Measurements from ENCODE around the gene EFNA1.
"Not testable (repeated sequence)": the region's sequence is repeated elsewhere in the genome, so short reads cannot be mapped to it uniquely, and the experiment has no call there.

EFNA1 gene

DNA sequence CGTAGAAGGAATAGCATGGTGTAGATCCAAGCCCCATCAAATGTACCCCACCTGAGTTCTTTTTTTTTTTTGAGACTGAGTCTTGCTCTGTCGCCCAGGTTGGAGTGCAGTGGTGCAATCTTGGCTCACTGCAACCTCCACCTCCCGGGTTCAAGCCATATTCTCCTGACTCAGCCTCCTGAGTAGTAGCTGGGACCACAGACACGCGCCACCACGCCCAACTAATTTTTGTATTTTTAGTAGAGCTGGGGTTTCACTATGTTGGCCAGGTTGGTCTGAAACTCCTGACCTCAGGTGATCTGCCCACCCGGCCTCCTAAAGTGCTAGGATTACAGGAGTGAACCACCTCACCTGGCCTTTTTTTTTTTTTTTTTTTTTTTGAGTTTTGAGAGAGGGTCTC, 9.6 kb upstream of the EFNA1 start:
- not testable (repeated sequence) for H3K4me3 ChIP-seq (ENCODE audit: low read length); H3K4me1 ChIP-seq (ENCODE audit: control insufficient read depth, low read depth, low read length); H3K27ac ChIP-seq (ENCODE audit: low read length); H3K9ac ChIP-seq (ENCODE audit: low read length); H3K9me3 ChIP-seq (ENCODE audit: control insufficient read depth, low read depth, low read length); H3K36me3 ChIP-seq (ENCODE audit: control insufficient read depth, low read depth, low read length)
- peaks cover 11% of the 10 kb centered on the region for H3K27me3 ChIP-seq (ENCODE audit: control insufficient read depth, insufficient read depth, low read length)

DNA sequence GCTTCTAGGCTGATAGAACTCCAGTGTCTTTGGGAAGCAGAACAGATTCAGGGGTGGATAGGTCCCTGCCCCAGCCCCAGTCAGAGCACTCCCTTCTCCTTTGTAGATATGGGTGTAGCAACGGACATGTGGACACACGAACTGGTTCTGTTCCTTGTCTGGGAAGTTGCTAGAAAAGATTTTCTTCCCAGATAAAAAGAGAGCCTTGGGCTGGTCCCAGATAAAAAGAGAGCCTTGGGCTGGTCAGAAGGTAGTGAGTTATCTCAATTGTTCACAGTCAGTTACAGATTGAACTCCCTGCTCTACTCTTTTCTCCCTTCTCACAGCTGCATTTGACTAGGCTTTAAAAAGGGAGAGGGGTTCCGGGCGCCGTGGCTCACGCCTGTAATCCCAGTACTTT, 7.4 kb upstream of the EFNA1 start:
- H3K9me3 ChIP-seq (ENCODE audit: control insufficient read depth, low read depth, low read length), result no peaks in the 10 kb centered on the region
- H3K4me1 ChIP-seq (ENCODE audit: control insufficient read depth, low read depth, low read length), result no peaks in the 10 kb centered on the region
- H3K27ac ChIP-seq (ENCODE audit: low read length), result no peak overlapping the region
- H3K9ac ChIP-seq (ENCODE audit: low read length), result no peak overlapping the region
- no peaks in the 10 kb centered on the region for H3K36me3 ChIP-seq (ENCODE audit: control insufficient read depth, low read depth, low read length)
- H3K27me3 ChIP-seq (ENCODE audit: control insufficient read depth, insufficient read depth, low read length), result peaks cover 28% of the 10 kb centered on the region
- no peak overlapping the region for H3K4me3 ChIP-seq (ENCODE audit: low read length)

DNA sequence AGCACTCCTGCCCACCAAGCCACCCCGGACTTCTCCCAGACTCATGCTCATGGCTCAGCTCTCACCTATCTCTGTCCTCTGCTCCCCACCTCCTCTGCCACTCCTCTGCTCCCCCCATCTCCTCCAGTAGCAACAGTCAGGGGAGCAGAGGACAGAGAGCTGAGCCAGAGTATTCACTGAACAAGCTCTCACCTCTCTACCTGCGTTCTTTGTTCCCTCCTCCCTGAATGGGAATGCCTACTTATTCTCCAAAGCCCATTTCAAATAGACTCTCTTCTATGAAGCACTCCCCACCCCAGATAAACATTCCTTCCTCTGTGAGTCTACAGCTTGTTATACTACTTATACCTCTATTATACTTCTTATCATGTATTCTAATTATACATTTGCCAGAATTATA, 6.4 kb upstream of the EFNA1 start:
- H3K36me3 ChIP-seq (ENCODE audit: control insufficient read depth, low read depth, low read length), result no peaks in the 10 kb centered on the region
- peaks cover 7% of the 10 kb centered on the region for H3K4me1 ChIP-seq (ENCODE audit: control insufficient read depth, low read depth, low read length)
- peaks cover 38% of the 10 kb centered on the region for H3K27me3 ChIP-seq (ENCODE audit: control insufficient read depth, insufficient read depth, low read length)
- H3K4me3 ChIP-seq (ENCODE audit: low read length), result no peak overlapping the region
- H3K9ac ChIP-seq (ENCODE audit: low read length), result no peak overlapping the region
- H3K27ac ChIP-seq (ENCODE audit: low read length), result no peak overlapping the region
- H3K9me3 ChIP-seq (ENCODE audit: control insufficient read depth, low read depth, low read length), result no peaks in the 10 kb centered on the region

DNA sequence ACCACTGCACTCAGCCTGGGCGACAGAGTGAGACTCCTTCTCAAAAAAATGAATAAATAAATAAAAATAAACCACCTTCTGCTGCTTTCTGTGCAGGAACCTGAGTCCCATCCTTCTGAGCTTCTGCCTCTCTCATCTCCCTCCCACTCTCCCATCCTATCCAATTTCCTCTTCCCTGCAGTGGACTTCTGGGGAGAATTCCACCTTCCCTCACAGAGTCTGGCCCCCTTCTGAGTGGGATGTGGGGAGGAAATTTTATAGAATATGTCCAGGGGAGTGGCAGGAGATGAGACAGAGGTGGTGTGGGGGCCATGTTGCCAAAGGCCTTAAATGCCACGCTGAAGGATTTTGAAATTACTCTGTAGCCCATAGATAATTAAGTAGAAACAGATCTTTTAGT, 5.4 kb upstream of the EFNA1 start:
- H3K4me1 ChIP-seq (ENCODE audit: control insufficient read depth, low read depth, low read length), result peaks cover 17% of the 10 kb centered on the region
- no peaks in the 10 kb centered on the region for H3K36me3 ChIP-seq (ENCODE audit: control insufficient read depth, low read depth, low read length)
- no peak overlapping the region for H3K9ac ChIP-seq (ENCODE audit: low read length)
- H3K27ac ChIP-seq (ENCODE audit: low read length), result no peak overlapping the region
- H3K27me3 ChIP-seq (ENCODE audit: control insufficient read depth, insufficient read depth, low read length), result peaks cover 48% of the 10 kb centered on the region
- no peaks in the 10 kb centered on the region for H3K9me3 ChIP-seq (ENCODE audit: control insufficient read depth, low read depth, low read length)
- no peak overlapping the region for H3K4me3 ChIP-seq (ENCODE audit: low read length)

DNA sequence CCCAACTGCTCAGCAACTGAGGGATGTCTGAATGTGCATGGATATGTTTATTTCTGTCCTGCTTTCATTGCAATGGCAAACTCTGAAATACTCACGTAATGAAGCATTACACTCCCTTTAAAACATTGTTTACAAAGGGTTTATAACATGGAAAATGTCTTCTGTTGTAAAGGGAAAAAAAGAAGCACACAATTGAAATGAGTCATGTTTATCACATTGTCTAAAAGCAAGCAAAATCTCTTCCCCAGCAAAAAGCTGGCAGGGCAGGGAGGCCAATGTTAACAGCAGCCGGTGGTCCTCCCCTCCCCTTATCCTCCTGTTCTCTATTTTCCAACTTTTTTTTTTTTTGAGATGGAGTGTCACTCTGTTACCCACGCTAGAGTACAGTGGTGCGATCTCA, 3.9 kb upstream of the EFNA1 start:
- H3K27ac ChIP-seq (ENCODE audit: low read length), result no peak overlapping the region
- no peak overlapping the region for H3K4me3 ChIP-seq (ENCODE audit: low read length)
- no peak overlapping the region for H3K9ac ChIP-seq (ENCODE audit: low read length)
- peaks cover 61% of the 10 kb centered on the region for H3K27me3 ChIP-seq (ENCODE audit: control insufficient read depth, insufficient read depth, low read length)
- H3K36me3 ChIP-seq (ENCODE audit: control insufficient read depth, low read depth, low read length), result no peaks in the 10 kb centered on the region
- peaks cover 28% of the 10 kb centered on the region for H3K4me1 ChIP-seq (ENCODE audit: control insufficient read depth, low read depth, low read length)
- H3K9me3 ChIP-seq (ENCODE audit: control insufficient read depth, low read depth, low read length), result no peaks in the 10 kb centered on the region

DNA sequence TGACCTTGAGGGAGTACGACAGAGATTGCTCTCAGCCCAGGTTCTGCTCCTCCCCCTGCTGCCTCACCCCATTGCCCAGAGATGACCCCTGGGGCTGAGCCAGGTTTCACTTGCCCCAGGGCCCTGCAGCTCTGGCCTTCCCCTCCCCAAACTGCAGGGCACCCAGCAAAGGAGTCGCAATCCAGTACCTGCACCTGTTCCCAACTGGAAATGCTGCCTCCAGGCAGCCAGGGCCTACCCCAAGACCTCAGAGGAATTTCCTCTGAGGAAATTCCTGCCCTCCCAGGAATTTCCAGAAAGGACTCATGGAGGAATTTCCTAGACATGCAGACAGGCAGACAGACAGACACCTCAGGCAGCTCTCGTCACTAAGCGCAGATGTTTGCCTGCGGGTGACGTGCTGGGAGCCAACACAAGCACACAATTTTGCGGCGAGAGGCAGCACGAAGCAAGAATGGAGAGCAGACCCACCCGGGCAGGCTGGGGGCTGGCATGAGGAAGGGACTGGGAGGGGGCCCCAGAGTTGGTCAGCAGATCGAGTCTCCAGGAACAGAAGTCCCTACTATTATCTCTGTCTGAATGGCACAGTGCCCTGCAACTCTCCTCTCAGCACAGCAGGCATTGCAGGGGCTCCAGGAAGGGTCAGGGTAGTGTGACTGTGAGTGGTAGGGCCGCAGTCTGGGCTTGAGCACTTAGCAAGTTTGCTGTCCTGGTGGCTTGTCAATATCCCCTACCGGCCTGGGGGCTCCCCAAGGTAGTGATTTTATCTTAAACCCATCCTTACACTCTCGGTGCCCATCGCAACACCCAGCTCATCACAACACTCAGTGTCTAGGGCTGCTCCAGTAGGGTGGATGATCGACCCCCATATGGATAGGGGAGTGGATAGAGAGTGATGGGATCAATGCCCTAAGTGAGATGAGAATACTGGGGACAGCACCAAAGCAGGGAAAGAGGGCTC, 2.9 kb upstream of the EFNA1 start:
- Histone ChIP-seq H3K9ac (ENCODE audit: low read length) (no peak overlapping the region), H3K27me3 (ENCODE audit: control insufficient read depth, insufficient read depth, low read length) (peaks cover 68% of the 10 kb centered on the region), H3K4me3 (ENCODE audit: low read length) (no peak overlapping the region), H3K4me1 (ENCODE audit: control insufficient read depth, low read depth, low read length) (peaks cover 38% of the 10 kb centered on the region), H3K36me3 (ENCODE audit: control insufficient read depth, low read depth, low read length) (no peaks in the 10 kb centered on the region), H3K9me3 (ENCODE audit: control insufficient read depth, low read depth, low read length) (no peaks in the 10 kb centered on the region), H3K27ac (ENCODE audit: low read length) (no peak overlapping the region)

DNA sequence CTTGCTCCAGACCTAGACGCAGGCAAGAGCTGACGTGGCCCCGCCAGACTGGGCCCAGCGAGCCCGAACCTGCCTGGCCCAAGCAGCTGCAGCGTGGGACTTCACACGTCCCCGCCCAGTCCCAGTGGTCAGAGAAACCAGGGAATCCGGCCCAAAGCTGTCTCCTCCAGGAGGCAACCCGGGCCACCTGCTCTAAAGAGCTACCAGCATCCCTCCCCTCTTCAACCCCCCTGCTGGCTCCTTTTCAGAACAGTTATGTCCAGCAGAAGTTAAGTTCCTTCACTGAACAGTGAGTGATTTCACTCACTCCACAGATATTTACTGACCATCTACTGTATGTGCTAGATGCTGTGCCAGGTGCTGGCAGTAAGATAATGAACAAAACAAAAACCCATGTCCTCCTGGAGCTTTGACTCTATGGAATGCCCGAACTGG, 2.1 kb upstream of the EFNA1 start:
- Histone ChIP-seq H3K36me3 (ENCODE audit: control insufficient read depth, low read depth, low read length) (no peaks in the 10 kb centered on the region), H3K4me1 (ENCODE audit: control insufficient read depth, low read depth, low read length) (peaks cover 45% of the 10 kb centered on the region), H3K4me3 (ENCODE audit: low read length) (peak overlapping the region; percentile 54), H3K9me3 (ENCODE audit: control insufficient read depth, low read depth, low read length) (no peaks in the 10 kb centered on the region), H3K27me3 (ENCODE audit: control insufficient read depth, insufficient read depth, low read length) (peaks cover 69% of the 10 kb centered on the region), H3K27ac (ENCODE audit: low read length) (no peak overlapping the region), H3K9ac (ENCODE audit: low read length) (no peak overlapping the region)

DNA sequence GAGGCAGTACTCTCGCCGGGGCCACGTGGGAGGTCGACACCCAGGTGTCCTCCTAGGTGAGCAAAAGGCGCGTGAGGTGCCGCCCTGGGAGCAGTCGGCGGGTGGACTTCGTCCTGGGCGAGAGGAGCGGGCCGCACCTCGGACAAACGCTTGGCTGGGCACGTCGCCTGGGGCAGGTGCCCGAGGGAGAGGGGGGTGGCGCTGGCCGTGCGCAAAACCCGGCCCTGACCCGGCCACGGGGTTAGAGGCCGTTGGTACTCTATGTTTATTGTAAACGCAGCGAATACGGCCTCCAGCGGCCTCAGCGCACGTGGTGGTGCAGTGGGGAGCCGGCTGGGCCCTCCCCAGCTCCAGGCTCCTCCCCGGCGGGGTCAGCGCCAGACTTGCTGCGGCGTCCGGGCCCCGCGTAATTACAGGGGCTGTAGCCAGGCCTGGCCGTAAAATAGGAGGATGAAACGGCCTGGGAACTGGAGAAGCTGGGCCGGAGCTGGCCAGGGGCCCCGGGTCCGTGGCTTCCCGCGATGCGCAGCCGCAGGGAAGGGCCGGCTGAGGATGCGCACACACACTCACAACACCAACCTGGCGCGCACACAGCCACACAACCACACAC, 1.6 kb upstream of the EFNA1 start:
- Histone ChIP-seq H3K27me3 (ENCODE audit: control insufficient read depth, insufficient read depth, low read length) (peaks cover 73% of the 10 kb centered on the region), H3K27ac (ENCODE audit: low read length) (no peak overlapping the region), H3K4me1 (ENCODE audit: control insufficient read depth, low read depth, low read length) (peaks cover 49% of the 10 kb centered on the region), H3K9ac (ENCODE audit: low read length) (no peak overlapping the region), H3K4me3 (ENCODE audit: low read length) (peak overlapping the region; percentile 54), H3K36me3 (ENCODE audit: control insufficient read depth, low read depth, low read length) (no peaks in the 10 kb centered on the region), H3K9me3 (ENCODE audit: control insufficient read depth, low read depth, low read length) (no peaks in the 10 kb centered on the region)

DNA sequence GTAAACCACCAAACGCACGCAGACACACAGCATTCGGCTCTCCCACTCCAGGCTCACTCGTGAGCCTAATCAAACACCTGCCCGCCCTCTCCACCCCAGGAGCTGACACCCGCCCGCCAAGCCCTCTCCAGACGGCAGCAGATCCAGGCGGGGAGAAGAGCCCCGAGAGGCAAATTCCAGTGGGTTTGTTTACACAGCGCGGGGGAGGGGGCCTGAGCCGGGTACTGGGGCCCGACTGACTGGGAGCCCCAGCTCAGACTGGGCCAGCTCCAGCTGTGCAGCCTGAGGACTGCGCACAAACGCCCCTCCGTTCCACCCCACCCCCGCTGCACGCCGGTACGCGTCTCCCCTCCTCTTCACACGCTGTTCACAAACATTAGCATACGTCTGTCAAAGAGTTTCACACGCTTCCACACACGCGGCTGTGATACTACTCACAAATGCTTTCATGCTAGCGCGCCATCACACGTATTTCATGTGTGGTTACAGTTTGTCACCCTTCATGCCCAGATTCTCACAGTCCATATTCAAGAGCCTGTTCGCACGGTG, 1.0 kb upstream of the EFNA1 start:
- H3K9me3 ChIP-seq (ENCODE audit: control insufficient read depth, low read depth, low read length), result no peaks in the 10 kb centered on the region
- peak overlapping the region; percentile 54 for H3K4me3 ChIP-seq (ENCODE audit: low read length)
- peaks cover 73% of the 10 kb centered on the region for H3K27me3 ChIP-seq (ENCODE audit: control insufficient read depth, insufficient read depth, low read length)
- no peak overlapping the region for H3K27ac ChIP-seq (ENCODE audit: low read length)
- peaks cover 49% of the 10 kb centered on the region for H3K4me1 ChIP-seq (ENCODE audit: control insufficient read depth, low read depth, low read length)
- H3K36me3 ChIP-seq (ENCODE audit: control insufficient read depth, low read depth, low read length), result peaks cover 3% of the 10 kb centered on the region
- no peak overlapping the region for H3K9ac ChIP-seq (ENCODE audit: low read length)

DNA sequence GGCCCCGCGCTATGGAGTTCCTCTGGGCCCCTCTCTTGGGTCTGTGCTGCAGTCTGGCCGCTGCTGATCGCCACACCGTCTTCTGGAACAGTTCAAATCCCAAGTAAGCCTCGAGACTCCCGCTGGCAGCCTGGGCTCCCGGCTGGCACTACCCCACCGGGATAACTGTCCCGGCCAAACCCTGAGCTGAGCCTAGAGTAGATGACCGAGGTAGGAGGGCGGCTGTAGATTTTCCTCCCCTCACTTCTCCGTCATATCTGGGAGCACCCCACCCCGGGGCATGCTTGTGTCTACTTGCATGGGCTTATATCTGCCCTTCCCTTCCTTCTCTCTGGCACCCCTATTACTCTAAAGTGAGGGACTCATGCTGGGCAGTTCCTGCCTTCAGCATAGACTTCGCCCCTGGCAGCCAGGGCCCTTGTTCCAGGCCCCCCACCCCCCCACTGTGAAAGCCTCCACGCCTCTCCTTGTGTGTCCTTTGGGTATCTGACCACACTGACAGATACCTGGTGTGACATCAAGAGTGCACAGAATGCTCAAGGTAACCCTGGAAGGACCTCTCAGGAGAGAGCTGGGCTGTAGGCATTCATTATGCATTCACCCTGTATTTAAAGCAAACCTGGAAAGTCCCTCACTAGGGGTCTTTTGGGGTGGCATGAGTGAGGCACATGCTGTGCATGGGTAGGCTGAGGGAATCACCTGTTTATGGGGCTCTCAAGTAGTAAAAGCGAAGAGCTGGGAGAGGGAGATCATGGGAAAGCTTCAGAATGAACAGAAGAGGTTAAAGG, 485 bp downstream of the EFNA1 start:
- H3K4me1 ChIP-seq (ENCODE audit: control insufficient read depth, low read depth, low read length), result peaks cover 49% of the 10 kb centered on the region
- H3K9ac ChIP-seq (ENCODE audit: low read length), result no peak overlapping the region
- peaks cover 73% of the 10 kb centered on the region for H3K27me3 ChIP-seq (ENCODE audit: control insufficient read depth, insufficient read depth, low read length)
- H3K27ac ChIP-seq (ENCODE audit: low read length), result no peak overlapping the region
- H3K9me3 ChIP-seq (ENCODE audit: control insufficient read depth, low read depth, low read length), result no peaks in the 10 kb centered on the region
- peaks cover 5% of the 10 kb centered on the region for H3K36me3 ChIP-seq (ENCODE audit: control insufficient read depth, low read depth, low read length)
- peak overlapping the region; percentile 54 for H3K4me3 ChIP-seq (ENCODE audit: low read length)

DNA sequence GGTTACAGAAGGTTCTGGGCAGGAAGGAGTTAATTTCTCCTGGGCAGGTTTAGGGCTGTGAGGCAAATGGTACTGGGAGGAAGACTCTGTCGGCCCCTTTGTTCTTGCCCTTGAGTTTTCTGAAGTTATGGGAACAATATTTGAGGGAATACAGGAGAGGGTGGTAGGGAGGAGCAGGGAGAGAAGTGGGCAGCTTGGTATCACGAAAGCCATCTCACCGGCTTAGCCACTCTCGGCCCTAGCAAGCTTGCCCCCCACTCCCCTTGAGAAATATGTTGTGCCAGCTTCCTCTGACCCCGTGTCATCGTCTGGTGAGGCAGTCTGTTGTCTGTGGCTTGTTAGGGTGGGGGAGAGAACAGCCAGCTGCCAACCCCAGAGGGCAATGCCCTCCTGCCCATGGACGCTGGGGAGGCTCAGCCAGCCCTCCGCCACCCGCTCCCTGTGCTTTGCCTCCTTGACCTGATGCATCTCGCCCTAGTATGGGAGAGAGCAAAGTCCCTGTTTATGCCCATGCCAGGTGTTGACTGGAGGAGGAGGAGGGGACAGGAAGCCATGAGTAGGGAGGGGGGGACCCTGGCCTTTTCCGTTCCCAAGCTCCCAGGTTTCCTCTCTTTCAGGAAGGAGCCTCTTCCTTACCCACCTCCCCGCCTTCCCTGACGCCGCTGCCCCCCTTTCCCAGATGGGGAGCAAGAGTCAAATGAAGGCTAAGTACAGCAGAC, 1.2 kb downstream of the EFNA1 start:
- H3K27ac ChIP-seq (ENCODE audit: low read length), result no peak overlapping the region
- H3K27me3 ChIP-seq (ENCODE audit: control insufficient read depth, insufficient read depth, low read length), result peaks cover 70% of the 10 kb centered on the region
- H3K9me3 ChIP-seq (ENCODE audit: control insufficient read depth, low read depth, low read length), result no peaks in the 10 kb centered on the region
- no peak overlapping the region for H3K9ac ChIP-seq (ENCODE audit: low read length)
- peaks cover 49% of the 10 kb centered on the region for H3K4me1 ChIP-seq (ENCODE audit: control insufficient read depth, low read depth, low read length)
- peaks cover 9% of the 10 kb centered on the region for H3K36me3 ChIP-seq (ENCODE audit: control insufficient read depth, low read depth, low read length)
- H3K4me3 ChIP-seq (ENCODE audit: low read length), result peak overlapping the region; percentile 54

All from iPS-18a (cell line).